PFSK-1 (cell line): ENCODE results near the gene MSANTD2.

Experiments used
- POLR2AphosphoS5 ChIP-seq: IDR thresholded peaks from 2 replicates; pipeline ENCODE4 v1.6.1; 2012; ENCODE audit warnings: low read depth, mild to moderate bottlenecking, control low read depth, low read length, moderate library complexity
- SIN3A ChIP-seq: IDR thresholded peaks from 2 replicates; pipeline ENCODE4 v1.6.1; 2012; ENCODE audit warnings: mild to moderate bottlenecking, low read length, moderate library complexity, borderline replicate concordance; ENCODE audit not compliant: insufficient read depth
- TF ChIP-seq, protein P1 (sequence below), 2 experiments: IDR thresholded peaks; 2 replicates each; pipeline versions ENCODE4 v1.6.1 to v1.8.0; 2011 to 2012; ENCODE audit warnings: low read depth in 2 of 2, low read length in 2 of 2, control low read depth in 1 of 2, inconsistent platforms in 1 of 2, mild to moderate bottlenecking in 1 of 2, moderate library complexity in 1 of 2; ENCODE audit not compliant: insufficient read depth in 1 of 2

DNA sequence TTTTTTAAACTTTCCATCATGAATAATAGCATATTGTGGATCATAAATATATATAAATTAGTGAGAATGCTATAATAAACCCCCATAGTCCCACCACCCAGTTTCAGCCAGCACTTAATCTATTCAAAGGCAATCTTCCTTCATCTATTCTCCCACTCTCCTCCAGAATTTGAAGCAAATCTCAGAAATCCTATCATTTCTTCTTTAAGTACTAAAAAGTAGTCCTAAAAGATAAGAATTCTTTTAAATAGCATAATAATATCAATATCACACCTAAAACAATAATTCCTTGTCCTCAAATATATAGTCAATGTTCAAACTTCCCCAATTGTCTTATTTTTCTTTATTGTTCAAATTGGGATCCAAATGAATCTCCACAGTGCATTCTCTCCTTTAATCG is 40.5 kb upstream of the MSANTD2 start:
- TF ChIP-seq POLR2AphosphoS5 (no peak), SIN3A (no peak)
- TF ChIP-seq, protein P1, sequence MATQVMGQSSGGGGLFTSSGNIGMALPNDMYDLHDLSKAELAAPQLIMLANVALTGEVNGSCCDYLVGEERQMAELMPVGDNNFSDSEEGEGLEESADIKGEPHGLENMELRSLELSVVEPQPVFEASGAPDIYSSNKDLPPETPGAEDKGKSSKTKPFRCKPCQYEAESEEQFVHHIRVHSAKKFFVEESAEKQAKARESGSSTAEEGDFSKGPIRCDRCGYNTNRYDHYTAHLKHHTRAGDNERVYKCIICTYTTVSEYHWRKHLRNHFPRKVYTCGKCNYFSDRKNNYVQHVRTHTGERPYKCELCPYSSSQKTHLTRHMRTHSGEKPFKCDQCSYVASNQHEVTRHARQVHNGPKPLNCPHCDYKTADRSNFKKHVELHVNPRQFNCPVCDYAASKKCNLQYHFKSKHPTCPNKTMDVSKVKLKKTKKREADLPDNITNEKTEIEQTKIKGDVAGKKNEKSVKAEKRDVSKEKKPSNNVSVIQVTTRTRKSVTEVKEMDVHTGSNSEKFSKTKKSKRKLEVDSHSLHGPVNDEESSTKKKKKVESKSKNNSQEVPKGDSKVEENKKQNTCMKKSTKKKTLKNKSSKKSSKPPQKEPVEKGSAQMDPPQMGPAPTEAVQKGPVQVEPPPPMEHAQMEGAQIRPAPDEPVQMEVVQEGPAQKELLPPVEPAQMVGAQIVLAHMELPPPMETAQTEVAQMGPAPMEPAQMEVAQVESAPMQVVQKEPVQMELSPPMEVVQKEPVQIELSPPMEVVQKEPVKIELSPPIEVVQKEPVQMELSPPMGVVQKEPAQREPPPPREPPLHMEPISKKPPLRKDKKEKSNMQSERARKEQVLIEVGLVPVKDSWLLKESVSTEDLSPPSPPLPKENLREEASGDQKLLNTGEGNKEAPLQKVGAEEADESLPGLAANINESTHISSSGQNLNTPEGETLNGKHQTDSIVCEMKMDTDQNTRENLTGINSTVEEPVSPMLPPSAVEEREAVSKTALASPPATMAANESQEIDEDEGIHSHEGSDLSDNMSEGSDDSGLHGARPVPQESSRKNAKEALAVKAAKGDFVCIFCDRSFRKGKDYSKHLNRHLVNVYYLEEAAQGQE (IDR thresholded peaks at IDR 0.05; ENCODE audit: insufficient read depth in 1 of 2, low read depth in 2 of 2, low read length in 2 of 2), result no peak
